Uterus (tissue), 2 donors: Measurements from ENCODE around the gene SLX4IP.

ENCODE experiments used
- CTCF ChIP-seq, 4 experiments: fragments of 200-600 bp in 2 of 4; fragments of 450-650 bp in 2 of 4; sonication (generic) in 2 of 4; IDR thresholded peaks; one replicate each; pipeline ENCODE4 v1.5.1; 2016 to 2019; ENCODE audit warnings: antibody characterized with exemption in 4 of 4, mild to moderate bottlenecking in 2 of 4, moderate library complexity in 1 of 4
- POLR2A ChIP-seq, 2 donors: fragments of 450-650 bp; IDR thresholded peaks; one replicate each; pipeline ENCODE4 v1.6.1; 2016; ENCODE audit warnings: antibody characterized with exemption in 2 of 2, mild to moderate bottlenecking in 1 of 2, moderate library complexity in 1 of 2

- TF ChIP-seq CTCF (IDR thresholded peaks at IDR 0.05) (no peak), POLR2A (IDR thresholded peaks at IDR 0.05) (no peak)
These were observed 137.7 kb downstream of the SLX4IP start for GRCh38 chr20:10572853-10573252.
